Hematopoietic multipotent progenitor cell (in vitro differentiated cells): Measurements from ENCODE around the gene SIK1. TPM values are rescaled to one million over a fixed set of nuclear protein-coding genes. Genes with fewer than 3 reads are reported as not detected.

Source experiments
- DNase-seq, 3 donors: peaks; one replicate each; pipeline ENCODE4 v3.0.0-alpha.2; 2011 to 2015; ENCODE audit warnings: low read depth in 2 of 3, low spot score in 2 of 3
- total RNA-seq: library from RNA; depleted of rRNA; stranded (reverse); fragments of >200 nt; gene quantifications from one replicate; pipeline ENCODE4 v1.2.3, GENCODE V29; 2012

SIK1 gene
- total RNA-seq, 1 donor = 5.1 TPM

DNA sequence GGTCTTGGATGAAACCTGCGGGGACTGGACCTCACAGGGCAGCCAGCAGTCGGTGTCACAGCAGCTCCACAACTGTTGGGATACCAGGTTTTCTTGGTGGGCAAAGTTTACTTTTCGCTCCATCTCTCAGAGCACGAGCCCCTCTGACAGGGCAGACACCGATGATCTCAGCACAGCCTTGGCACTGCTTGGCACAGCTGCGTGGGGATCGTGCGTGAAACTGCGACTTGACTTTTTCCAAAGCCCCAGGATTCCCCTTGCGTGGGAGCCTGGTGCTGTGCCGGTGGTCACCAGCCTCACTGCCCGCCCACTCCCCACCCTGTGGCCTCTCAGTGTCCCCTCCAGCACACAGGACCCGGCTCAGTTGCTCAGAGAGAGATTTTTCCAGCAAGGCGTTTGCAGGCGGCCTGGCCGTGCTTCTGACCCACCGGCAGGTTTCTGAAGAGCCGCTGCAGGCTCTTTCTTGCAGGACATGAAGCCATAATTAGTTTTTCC is 57.3 kb downstream of the SIK1 start:
- no peak for DNase-seq

DNA sequence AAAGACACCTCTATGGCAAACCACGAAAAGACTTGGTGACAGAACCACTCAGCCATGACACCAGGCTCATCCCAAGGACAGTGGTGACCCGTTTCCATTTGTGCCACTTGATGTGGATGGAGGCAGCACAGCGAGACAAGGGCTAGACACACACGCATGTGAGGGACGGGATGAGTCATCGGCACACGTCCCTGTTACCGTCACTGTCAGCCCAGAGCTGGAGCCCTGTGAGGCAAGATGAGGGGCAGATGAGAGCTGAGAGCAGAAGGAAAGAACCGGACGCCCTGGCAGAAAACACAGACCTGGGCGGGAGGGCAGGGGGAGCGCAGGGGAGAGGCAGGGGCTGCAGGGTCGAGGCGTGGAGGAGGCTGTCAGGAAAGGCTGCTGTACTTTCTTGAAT is 57.8 kb downstream of the SIK1 start:
- DNase-seq = no peak

GRCh38 chr21:43368685-43369084 is 58.2 kb downstream of the SIK1 start:
- no peak for DNase-seq

GRCh38 chr21:43367859-43368258 is 59.1 kb downstream of the SIK1 start:
- DNase-seq = no peak

DNA sequence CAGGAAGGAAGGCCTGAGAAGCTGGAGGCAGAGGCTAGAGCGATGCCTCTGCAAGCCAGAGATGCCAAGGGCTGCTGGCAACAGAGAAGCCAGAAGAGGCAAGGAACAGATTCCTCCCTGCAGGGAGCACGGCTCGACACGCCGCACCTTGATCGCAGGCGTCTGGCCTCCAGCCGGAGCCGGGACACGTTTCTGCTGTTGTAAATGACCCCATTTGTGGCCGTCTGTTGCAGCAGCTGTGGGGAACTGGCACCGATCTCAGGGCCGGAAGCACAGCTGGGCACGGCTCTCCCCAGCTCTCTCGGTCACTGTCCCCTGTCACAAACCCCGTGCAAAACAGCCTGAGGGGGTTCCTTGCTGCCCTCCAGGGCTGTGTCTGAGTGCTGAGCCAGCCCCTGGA is 59.6 kb downstream of the SIK1 start:
- DNase-seq = no peak

DNA sequence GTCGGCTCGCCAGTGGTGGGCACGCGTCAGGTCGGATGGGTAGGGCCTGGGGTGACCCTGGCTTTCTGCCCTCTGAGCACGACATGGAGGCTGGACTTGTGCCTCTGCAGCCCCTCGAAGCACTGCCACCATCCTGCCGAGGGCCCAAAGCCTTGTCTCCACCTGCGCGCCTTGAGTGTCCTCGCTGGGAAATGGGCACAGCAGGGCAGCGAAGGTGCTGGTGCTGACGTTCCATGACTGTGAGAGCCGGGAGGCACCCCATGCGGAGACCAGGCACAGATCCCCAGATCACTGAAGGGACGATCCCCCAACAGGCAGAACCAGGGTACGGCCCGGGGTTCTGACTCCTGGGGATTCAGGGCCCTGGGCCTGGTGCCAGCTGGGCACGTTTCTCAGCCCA is 60.3 kb downstream of the SIK1 start:
- DNase-seq = no peak

- no peak for DNase-seq
These were observed 61.1 kb downstream of the SIK1 start for GRCh38 chr21:43365611-43366426.

DNA sequence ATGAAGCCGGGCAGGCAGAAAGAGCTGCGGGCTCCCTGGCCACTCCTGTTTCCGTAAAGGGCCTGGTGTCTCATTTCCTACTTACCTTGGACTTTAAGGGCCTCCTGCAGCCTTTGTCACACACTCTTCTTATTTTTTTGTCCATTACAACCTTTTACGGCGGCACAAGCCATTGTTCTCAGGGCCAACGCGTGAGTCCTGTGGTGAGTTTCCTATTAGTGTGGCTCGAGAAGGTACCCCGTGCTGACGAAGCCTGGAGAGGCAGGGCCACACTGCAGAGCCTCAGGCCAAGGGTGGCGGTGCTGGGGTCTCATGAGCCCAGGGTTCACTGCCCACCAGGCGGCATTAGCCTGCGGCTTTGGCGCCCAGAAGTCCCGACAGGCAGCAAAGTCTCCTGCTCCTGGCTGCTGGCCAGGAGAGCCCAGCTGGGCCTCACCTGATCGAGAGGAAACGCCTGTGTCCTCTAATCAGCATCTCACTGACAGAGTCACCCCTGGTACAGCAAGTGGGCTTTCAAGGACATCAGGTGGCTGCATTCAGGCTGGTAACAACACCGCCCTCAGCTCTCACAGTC is 62.0 kb downstream of the SIK1 start:
- DNase-seq = no peak

Other genes with a start within 250 kb of the SIK1 start
- under 0.01 TPM for gene HSF2BP, start 232.4 kb upstream of the SIK1 start, total RNA-seq
- gene RRP1B, start 232.4 kb upstream of the SIK1 start, total RNA-seq = 17.8 TPM